HG03342 (cell line): Measurements from ENCODE around the gene CFTR.
"Not testable (repeated sequence)": the region's sequence is repeated elsewhere in the genome, so short reads cannot be mapped to it uniquely, and the experiment has no call there.

Experiments
- ATAC-seq: cut with Tn5 transposase; IDR thresholded peaks from one replicate; pipeline ENCODE4 v1.9.1; 2021; ENCODE audit warnings: mild to moderate bottlenecking, moderate library complexity; ENCODE audit not compliant: unreplicated experiment

Gene CFTR

DNA sequence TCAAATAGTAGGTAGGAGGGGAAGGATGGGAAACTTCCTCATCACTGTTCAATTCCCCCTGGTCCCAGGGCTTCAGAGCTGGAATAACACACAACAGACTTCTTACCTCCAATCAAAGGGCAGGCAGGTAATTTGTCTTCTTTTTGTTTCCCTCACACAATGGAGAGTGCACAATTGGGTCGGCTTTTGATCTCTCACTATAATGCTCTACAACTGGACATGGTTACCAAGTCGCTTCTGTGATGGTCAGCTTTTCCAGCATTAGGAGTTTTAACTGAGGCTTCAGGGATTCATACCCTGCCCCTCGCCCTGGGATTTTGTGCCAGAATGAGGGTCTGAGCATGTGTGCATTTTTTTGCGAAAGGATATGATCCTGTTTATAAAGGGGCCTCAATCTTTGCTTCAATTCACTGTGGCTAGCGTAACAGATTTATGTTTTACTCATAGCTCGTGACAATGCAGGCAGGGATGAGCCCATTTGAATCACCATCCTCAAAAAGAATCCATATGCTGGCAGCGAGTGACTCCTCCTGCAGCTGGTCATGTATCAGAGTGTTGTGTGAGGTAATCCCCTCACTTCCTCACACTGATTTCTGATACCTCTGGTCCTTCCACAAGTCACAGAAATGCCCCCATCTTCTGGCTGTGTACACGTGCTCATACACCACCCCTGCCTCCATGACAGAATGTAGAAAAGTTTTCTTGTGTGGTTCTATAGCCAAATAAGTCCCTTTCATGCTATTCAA, 203.8 kb downstream of the CFTR start:
- no peak for ATAC-seq

DNA sequence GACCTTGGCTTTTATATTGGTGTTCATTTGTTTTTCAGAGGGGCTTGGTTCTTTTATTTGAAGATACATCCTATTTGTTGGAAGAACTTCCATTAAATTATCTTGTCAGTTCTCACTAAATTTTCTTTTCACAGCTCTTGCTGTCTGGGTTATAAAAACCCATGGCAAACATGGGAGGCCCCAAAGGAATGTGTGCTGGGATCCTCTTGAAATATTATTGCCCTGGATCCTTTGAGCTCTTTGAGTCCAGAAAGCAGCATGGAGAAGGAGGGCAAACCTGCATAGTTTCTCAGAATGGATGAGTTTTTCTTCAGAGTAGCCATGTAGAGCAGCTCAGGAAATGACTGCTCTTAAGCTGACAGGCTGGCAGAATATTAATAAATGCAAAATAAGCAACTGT, 206.0 kb downstream of the CFTR start:
- no peak for ATAC-seq

DNA sequence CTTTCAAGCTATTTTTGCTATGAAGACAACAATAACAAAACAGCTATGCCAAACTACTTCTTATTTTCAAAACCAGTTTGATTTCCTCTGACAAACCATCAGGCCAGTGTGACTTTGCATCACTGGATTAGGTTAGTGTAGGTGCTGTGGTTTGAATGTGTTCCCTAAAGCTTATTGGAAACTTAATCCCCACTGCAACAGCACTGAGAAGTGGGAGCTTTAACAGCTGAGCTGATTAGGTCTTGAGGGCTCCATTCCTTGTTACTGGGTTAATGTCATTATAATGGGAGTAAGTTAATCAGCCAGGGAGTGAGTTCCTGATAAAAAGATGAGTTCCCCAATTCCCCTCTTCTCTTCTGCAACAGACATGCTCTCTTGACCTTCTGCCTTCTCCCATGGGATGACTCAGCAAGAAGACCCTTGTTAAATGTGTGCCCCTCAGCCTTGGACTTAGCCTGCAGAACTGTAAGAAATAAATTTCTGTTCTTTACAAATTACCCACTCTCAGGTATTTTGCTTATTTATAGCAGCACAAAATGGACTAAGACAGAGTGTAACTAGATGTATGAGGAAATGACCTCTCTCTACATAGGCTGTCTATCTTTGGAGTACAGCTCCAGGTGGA, 206.6 kb downstream of the CFTR start:
- no peak for ATAC-seq

DNA sequence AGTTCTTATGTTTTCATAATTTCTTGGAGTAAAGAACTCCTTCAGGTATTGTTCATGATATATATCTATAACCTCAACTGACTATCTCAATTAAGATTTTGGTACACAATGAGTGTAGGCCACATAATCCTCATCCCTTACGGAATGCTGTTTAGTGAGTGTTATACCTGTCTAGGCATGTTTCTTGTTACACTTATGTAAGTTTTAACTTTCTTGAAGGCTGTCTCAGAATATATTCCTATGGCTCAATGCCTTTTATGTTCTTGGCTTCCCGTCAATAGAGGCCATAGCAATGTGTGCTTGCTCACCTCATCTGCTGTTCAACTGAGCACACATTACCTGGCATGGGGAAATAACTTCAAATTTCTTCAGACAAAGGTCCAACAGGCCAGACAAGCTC, 208.3 kb downstream of the CFTR start:
- no peak for ATAC-seq

DNA sequence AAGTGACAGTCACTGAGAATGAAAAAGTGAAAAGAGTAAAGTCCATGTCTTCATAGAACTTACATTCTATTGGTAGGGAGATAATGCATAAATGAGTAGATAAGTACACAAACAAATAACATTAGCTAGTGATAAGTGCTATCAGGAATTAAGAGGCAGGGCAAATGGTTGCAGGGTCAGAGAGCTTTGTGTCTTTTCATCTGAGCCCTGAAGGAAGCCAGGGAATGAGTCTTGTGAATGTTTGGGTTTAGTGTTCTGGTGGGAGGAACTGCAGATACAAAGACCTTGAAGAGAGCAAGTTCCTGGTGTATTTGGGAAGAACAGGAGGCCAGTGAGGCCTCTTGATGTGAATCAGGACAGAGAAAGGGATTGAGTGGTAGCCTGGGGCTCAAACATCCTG, 209.6 kb downstream of the CFTR start:
- ATAC-seq = no peak

DNA sequence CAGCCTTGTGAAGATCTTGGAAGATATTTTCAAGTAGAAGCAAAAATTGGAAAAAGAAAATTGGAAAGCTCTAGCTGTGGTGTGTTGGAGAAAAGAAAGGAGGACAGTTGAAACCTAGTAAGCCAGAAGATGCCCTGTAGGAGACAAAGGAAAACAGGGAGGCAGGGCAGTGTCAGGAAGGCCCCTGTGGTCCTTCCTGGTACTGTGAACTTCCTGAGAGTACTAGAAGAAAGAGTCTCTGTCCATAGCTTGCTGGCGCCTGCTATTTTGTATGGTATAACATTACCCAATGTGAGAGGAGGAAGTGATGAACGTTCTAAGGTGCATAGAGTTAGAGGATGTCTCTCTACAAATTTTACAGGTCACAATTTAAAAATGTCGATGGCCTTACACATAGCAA, 210.3 kb downstream of the CFTR start:
- ATAC-seq = no peak

DNA sequence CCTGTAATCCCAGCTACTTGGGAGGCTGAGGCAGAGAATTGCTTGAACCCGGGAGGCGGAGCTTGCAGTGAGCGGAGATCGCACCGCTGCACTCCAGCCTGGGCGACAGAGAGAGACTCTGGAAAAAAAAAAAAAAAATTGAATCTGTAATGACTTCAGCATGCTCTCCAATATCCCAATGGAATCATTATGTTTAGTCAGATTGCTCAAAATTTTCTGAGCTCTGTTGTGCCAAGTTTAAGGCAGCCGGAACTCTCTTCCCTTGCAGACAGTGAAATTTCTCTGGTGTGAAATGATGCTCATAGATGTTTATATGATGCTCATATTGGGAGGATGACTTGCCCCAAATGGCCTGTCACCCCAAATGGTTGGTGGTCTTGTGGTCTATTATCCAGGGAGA, 212.5 kb downstream of the CFTR start:
- no peak for ATAC-seq

DNA sequence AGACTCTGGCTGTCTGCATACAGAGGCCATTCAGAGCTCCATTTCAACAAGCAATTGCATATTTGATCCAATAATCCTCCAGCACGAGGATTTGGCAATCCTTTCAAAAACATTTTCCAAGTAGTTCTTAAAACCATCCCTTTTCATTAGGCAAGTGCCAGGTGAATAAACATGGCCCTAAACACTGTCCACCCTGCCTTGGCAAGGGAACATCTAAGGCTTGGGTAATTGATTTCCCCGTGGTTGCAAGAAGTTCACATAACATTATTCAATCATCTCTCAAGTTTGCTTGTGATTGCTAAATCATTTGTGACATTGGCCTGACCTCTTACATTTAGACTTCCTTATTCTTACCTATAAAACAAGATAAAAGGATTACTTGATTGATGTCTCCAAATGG, 218.2 kb downstream of the CFTR start:
- no peak for ATAC-seq

DNA sequence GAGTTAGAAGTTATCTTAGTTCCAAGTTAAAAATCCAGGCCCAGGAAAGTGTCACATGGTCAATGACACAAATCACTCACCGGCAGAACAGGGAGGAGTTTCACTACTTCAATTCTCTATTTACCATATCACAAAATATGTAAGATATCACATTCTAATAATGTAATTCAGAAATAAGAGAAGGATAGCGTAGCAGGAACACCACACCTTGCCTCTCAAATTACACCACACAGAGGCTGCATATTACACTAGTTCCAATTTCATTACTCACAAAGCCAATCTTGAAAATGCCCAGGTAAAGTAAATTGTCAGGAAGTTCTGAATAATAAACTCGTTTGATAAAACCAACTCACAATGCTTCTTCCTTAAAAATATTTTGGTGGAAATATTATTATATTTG, 224.2 kb downstream of the CFTR start:
- no peak for ATAC-seq

DNA sequence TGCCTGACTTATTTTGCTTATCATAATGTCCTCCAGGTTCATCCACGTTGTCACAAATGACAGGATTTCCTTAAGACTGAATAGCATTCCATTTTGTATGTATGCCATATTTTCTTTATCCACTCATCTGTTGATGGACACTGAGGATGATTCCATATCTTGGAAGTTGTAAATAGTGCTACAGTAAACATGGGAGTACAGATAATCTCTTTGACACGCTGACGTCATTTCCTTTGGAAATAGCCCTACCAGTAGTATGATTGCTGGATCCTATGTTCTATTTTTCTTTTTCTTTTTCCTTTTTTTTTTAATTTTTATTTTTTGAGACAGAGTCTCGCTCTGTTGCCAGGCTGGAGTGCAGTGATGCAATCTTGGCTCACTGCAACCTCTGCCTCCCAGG, 225.8 kb downstream of the CFTR start:
- ATAC-seq = no peak

DNA sequence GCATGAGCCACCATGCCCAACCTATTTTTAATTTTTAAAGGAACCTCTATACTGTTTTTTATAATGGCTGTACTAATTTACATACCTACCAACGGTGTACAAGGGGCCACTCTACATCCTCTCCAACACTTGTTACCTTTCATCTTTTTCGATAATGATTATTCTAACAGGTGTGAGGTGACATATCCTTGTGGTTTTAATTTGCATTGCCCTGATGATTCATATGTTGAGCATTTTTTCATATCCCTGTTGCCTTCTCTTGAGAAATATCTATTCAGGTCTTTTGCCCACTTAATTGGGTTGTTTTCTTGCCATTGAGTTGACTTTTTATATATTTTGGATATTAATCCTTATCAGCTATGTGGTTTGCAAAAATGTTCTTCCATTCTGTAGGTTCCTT, 226.4 kb downstream of the CFTR start:
- peak; percentile 71 for ATAC-seq

DNA sequence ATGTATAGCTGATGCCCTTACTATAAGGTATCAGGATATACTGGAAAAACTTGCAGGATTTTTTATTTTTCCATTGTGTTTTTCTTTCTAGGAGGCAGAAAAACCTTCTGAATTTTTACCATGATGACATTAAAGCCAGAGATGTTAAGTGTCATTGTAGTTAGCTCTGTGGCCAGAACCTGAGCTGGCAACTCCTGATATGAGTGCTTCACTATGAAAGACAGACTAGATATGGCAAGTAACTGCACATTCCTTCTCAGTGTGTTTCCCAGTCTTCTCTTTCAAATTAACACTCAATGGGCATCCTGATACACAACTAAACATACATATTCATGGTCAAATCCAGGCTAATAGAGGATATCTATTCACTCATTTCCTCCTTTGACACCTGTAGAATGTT, 227.3 kb downstream of the CFTR start:
- no peak for ATAC-seq

DNA sequence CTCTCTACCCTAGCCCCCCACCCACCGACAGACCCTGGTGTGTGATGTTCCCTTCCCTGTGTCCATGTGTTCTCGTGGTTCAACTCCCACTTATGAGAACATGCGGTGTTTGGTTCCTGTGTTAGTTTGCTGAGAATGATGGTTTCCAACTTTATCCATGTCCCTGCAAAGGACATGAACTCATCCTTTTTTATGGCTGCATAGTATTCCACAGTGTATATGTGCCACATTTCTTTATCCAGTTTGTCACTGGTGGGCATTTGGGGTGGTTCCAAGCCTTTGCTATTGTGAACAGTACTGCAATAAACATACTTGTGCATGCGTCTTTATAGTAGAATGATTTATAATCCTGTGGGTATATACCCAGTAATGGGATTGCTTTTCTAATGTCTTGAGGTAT, 228.3 kb downstream of the CFTR start:
- ATAC-seq = not testable (repeated sequence)

DNA sequence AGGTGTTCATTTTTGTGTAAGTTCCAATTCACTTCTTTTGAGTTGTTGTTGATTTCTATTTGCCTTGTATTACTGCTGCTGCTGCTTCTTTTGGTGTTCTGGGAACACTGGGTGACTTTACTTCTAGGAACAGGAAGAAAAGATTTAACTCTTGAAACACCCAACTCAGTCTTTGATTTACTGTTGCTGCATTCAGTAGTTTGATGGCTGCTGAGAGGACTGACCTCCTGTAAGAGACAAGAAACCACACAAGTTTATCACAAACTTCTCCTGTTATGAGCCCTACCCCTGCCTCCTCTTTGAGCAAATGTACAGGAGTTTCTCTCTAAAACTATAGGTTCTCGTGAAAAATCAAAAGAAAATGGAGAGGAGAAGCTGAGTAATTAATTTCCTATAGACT, 231.7 kb downstream of the CFTR start:
- no peak for ATAC-seq

DNA sequence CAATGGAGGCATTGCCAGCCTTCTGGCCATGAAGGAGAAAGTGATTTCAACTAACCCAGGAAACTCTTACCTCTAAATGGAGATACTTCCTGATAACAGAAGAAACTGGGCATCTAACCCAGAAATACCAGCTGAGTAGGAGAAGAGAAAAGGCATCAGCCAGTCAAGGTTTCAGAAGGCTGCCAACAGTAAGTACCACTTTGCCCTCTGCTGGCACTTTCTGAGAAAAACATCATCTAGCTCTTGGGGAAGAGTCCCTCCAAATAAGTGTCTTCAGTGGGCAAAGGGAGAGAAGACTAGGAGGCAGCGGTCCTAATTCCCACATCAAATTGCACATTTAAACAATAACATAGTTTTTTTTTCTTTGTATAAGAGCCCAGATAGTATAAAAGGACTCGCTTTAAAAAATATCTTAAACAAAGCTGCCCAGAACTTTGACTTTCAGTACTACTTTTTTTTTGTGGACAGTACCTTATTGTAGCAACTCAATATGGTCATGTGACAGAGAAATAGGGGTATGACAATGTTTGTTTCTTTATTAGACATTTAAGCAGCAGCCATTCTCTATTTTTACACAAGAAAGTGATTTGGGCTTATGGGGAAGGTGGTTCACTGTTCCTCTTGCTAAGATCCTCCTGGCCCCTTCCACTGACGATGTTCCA, 236.1 kb downstream of the CFTR start:
- ATAC-seq = no peak

DNA sequence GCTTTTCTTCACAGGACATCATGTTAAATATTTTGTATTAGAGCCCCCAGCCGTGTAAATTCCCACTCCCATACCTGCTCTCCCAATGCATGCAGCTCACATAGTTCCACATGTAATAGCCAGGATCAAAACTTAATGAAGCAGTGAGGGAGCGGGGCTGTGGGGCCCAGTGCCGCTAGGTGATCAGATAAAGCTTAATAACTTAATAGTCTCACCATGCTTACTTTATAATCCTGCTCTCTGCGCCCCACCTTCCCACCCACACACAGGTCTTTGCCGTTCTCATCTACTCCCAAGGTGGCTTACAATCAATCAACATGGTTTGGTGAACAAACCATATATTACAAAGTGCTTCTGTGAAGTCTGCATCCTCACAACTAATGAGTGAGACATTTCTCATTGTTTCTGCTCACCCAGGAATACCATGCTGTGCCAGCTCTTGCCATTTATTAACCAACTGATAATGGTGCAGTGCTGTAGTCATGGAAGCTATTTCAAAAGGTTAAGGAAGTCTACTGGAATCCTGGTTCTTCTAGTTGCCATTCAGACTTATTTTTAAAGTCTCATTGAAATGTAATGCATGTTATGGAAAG, 237.0 kb downstream of the CFTR start:
- no peak for ATAC-seq

DNA sequence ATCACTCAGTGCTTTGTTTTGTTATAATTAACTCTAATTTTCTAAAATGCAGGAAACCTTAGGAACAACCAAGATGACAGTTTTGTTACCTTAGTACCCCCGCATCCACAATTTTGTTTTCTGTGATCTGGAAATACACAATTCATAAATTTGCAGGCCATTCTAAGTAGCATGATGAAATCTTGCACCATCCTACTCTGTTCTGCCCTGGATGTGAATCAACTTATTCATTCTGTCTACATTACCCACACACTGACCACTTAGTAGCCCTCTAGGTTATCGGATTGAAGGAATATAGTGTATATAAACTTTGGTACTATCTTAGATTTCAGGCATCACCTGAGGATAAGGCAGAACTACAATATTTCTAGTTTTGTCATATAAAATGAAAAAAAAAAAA, 237.5 kb downstream of the CFTR start:
- ATAC-seq = no peak
